ENCODE measurements around the gene DCTN4.

DCTN4 gene

GRCh38 chr5:150789943-150790611 lies 31.3 kb upstream of the DCTN4 start:
- no peak for DNase-seq (ENCODE audit: insufficient read length, low spot score)
- FAIRE-seq, result peak; percentile 38
- no peak for TF ChIP-seq CTCF (IDR thresholded peaks at IDR 0.05; ENCODE audit: insufficient read depth, missing control alignments)

- no peak for DNase-seq (ENCODE audit: insufficient read length, low spot score)
- no peak for FAIRE-seq
- no peak for TF ChIP-seq CTCF (IDR thresholded peaks at IDR 0.05; ENCODE audit: insufficient read depth, missing control alignments)
Observed at GRCh38 chr5:150789450-150789849, 30.6 kb upstream of the DCTN4 start.

DNA sequence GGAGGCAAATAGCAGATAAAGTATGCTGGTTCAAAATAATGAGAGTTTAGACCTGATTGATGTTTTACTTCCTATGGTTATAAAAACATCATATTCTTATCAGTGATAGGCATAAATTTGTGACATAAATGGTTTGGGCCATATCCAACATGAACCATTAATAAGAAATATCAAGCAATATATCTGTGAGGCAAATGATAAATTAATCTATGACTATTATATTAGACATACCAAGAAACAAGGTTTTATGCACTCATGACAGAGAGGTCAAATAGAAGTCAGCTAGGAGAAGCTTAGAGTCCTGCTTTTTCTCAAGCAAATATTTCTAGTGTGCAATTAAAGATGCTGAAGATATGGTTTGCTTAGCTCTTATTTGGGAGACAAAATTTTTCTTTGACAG lies 30.2 kb upstream of the DCTN4 start:
- TF ChIP-seq CTCF (IDR thresholded peaks at IDR 0.05; ENCODE audit: insufficient read depth, missing control alignments), result no peak
- FAIRE-seq (no peak), DNase-seq (ENCODE audit: insufficient read length, low spot score) (no peak)

GRCh38 chr5:150787656-150788055 lies 28.8 kb upstream of the DCTN4 start:
- TF ChIP-seq CTCF (IDR thresholded peaks at IDR 0.05; ENCODE audit: insufficient read depth, missing control alignments), result no peak
- no peak for DNase-seq (ENCODE audit: insufficient read length, low spot score)
- FAIRE-seq, result no peak

DNA sequence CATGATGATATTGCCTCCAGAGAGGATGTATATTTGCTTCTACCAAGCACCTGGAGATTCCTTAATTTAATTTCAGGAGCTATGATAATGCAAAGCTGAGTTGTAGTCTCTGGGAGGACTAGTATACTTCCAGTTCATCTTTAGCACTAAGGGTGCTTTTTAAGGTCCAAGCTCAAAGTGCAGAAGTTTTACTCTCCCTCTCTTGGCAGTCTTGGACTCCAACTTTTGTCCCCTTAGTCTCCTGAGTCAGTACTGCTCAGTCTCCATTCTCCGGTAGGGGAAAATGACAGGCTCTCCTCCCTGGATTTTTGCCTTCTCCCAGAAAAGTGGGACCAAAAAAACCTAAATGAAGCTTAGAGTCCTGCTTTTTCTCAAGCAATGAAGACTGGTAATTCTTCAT lies 28.1 kb upstream of the DCTN4 start:
- no peak for TF ChIP-seq CTCF (IDR thresholded peaks at IDR 0.05; ENCODE audit: insufficient read depth, missing control alignments)
- FAIRE-seq, result no peak
- DNase-seq (ENCODE audit: insufficient read length, low spot score), result no peak

GRCh38 chr5:150785950-150786349 lies 27.1 kb upstream of the DCTN4 start:
- TF ChIP-seq CTCF (IDR thresholded peaks at IDR 0.05; ENCODE audit: insufficient read depth, missing control alignments), result no peak
- DNase-seq (ENCODE audit: insufficient read length, low spot score) (no peak), FAIRE-seq (no peak)

GRCh38 chr5:150783422-150783928 lies 24.7 kb upstream of the DCTN4 start:
- DNase-seq (ENCODE audit: insufficient read length, low spot score) (no peak), FAIRE-seq (no peak)

More at GRCh38 chr5:150783422-150783928, 24.7 kb upstream of the DCTN4 start:
- TF ChIP-seq CTCF (IDR thresholded peaks at IDR 0.05; ENCODE audit: insufficient read depth, missing control alignments), result no peak

All from D721Med (cell line).